HG03196 (cell line): Measurements from ENCODE around the gene SULT4A1.
"Not testable (repeated sequence)": the region's sequence is repeated elsewhere in the genome, so short reads cannot be mapped to it uniquely, and the experiment has no call there.

Experiments used
- ATAC-seq: cut with Tn5 transposase; IDR thresholded peaks from one replicate; pipeline ENCODE4 v1.9.1; 2021; ENCODE audit not compliant: unreplicated experiment

SULT4A1 gene, protein sequence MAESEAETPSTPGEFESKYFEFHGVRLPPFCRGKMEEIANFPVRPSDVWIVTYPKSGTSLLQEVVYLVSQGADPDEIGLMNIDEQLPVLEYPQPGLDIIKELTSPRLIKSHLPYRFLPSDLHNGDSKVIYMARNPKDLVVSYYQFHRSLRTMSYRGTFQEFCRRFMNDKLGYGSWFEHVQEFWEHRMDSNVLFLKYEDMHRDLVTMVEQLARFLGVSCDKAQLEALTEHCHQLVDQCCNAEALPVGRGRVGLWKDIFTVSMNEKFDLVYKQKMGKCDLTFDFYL

DNA sequence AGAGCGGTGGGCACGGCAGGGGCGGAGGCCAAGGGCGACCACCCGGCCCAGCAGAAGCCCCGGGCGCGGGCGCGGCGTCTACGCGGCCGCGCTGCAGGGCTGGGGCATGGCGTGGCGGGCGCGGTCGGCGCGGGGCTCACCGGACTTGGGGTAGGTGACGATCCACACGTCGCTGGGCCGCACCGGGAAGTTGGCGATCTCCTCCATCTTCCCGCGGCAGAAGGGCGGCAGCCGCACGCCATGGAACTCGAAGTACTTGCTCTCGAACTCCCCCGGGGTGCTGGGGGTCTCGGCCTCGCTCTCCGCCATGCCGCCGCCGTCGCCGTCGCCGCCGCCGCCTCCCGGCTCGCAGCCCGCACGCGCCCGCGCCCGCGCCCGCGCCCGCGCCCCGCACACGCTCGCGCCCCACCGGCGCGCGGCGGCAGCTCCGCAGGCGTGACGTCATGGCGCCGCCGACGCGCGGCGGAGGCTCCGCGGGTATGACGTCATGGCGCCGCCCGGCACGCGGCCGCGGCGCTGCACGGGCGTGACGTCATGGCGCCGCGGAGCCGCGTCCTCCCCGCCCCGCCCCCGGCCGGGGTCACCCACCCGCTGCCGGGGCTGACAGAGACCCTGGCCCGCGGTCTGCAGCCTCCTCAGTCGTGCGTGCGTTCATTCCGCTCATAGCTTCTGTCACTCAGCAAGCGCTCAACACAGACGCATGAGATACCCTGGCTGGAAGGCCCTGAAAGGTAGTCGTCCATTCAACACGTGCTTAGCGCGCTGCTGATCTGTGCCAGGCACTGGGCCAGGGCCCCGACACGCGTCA lies at the start of gene SULT4A1:
TSS of gene SULT4A1 (minus strand) at position 440 of the 808 bp plus-strand sequence. CDS start at position 309, 131 bp downstream.
- no peak for ATAC-seq

DNA sequence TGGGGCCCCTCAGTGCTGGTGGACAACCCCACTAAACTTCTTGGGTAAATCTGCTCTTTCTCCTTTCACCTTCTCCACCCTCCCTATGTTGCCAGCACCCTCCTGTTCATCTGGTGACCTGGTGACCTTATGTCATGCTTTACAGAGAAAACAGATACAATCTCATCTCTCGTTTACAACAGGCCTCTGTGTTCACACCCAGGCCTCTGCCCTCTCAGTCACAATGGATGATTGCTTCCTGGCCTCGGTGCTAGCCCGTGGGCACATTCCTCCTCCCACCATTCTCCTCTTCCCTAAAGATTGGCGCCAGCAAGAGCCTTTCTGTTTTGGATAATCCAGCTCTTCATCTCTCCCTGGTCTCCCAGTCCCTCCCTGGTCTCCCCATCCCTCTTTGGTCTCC lies 49.0 kb upstream of the SULT4A1 start:
- ATAC-seq, result no peak

DNA sequence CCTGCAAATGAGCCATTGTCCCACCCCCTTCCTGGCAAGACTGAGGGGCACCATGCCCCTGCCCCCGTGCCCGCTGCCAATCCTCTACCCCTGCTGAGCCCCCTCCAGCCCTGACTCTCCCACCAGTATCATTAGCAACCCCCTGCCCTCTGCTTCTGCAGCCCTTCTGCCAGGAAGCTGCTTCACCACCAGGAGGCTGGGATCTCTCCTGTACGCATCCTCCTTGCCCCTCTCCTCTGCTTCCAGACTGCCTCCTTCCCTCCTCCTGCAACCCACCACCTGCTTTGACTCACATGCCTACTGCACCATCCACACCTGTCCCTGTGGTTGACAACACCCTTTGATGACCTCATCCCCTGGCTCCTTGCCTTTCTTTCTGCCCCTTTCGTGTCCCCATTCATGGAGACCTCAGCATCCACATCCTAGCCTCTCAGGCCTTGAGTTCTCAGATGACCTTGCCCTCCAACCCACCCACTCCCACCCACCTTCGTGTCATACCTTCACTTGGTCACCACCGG lies 47.9 kb upstream of the SULT4A1 start:
- no peak for ATAC-seq

DNA sequence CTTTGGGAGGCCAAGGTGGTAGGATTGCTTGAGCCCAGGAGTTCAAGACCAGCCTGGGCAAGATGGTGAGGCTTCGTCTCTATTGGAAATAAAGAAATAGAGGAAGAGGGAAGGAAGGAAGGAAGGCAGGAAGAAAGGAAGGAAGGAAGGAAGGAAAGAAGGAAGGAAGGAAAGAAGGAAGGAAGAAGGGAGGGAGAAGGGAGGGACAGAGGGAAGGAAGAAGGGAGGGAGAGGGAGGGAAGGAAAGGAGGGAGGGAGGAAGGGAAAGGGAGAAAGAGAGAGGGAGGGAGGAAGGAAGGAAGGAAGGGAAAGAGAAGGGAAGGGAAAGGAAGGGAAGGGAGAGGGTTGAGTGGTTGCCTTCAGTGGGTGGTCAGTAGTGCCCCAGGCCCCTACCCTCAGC lies 47.4 kb upstream of the SULT4A1 start:
- no peak for ATAC-seq

DNA sequence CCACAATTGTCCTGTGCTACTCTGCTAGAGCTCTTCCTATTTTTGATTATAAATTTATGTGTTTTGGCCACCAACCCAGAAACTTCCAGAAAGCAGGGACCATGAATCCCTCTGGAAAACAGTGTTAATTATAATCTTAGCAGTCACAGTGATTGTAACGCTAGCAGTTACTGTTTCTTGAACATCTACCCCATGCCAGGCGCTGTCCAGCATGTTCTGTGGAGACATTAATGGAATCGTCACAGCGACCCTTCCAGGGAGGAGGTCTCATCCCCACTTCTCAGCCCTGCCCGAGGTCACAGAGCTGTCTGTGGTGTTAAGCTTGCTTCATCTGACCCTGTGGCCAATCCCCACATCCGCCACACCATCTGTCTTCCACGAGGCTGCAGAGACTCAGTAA lies 43.4 kb upstream of the SULT4A1 start:
- no peak for ATAC-seq

DNA sequence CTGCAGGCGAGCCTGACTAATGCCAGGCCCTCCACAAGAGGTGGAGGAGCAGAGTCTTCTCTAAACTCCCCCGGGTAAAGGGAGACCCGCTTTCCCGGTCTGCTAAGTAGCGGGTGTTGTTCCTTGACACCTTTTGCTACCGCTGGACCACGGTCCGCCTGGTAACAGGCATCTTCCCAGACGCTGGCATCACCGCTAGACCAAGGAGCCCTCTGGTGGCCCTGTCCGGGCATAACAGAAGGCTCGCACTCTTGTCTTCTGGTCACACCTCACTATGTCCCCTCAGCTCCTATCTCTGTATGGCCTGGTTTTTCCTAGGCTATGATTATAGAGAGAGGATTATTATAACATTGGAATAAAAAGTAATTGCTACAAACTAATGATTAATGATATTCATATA lies 42.1 kb upstream of the SULT4A1 start:
- not testable (repeated sequence) for ATAC-seq

DNA sequence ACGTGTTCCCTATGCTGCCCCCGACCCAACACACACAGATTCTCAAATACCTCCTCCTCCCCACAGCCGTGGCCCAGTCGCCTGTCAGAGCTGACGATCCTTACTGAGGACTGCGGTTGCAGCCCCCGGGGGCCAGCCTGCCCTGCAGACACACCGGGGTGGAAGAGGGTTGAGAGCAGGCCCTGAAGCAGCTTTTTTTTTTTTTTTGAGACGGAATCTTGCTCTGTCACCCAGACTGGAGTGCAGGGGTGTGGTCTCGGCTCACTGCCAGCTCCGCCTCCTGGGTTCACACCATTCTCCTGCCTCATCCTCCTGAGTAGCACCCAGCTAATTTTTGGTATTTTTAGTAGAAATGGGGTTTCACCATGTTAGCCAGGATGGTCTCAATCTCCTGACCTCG lies 40.7 kb upstream of the SULT4A1 start:
- ATAC-seq, result not testable (repeated sequence)

DNA sequence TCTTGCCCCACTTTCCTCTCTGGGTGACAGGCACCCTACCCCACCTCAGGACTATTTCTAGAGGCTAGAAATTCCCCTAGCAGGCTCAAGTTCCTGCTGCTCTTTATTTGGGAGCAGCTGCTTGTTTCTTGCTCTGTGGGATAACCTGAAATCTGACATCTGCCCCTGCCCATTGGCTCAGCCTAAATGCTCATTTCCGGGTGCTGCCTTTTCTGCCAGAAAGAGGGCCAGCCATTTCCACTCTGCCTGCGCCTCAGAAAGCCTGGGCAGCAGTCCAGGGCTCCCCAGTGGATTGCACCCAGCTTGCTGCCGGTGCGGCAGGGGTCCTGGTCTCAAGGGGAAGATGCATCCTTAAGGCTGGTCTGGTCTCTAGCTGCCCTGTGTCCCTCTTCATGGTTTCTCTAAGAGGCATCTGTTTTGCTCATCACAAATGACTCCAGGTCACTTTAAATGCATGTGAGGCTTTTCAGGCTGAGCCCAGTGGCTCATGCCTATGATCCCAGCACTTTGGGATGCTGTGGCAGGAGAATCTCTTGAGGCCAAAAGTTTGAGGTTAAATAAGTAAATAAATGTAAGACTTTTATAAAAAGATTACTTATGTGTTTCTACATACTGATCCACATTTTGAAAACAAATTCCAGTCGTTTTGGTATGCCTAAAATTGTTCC lies 39.8 kb upstream of the SULT4A1 start:
- no peak for ATAC-seq

DNA sequence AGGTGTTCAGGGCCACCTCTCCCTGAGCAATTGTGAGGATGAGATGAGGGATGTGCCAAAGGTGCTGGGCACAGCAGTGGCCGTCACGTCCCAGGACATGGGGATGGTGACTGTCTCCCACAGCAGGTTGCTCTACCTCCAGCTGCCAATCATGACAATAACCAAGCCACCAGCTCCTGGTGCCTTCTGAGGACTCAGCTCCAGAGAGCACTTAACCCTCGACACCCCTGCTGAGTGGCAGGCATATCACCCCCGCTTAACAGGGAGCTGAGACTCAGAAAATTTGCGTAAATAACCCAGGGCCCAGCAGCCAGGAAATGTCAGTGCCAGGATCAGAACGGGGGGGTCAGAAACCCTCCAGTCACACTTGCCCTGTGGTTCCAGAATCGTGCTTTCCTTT lies 37.9 kb upstream of the SULT4A1 start:
- ATAC-seq, result no peak

DNA sequence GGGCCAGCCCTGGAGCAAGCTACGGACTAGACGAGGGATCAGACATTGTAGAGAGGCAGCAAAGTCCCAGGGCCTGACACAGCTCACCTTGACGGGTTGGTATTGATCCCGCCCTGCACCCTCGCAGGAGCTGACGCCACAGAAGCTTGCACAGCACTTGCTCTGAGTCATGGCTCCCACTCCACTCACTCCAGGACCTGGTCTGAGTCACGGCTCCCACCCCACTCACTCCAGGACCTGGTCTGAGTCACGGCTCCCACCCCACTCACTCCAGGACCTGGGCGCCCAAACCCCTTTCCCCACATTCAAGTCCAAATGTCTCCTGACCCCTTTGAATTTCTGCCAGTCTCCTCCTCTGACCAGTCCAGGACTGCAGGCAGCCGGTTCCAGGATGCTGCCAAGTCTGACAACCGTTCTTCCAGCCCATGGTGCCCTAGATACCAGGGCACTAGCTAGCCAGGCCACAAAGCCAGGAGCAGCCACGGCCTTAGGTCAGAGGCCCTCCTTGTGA lies 35.5 kb upstream of the SULT4A1 start:
- no peak for ATAC-seq

DNA sequence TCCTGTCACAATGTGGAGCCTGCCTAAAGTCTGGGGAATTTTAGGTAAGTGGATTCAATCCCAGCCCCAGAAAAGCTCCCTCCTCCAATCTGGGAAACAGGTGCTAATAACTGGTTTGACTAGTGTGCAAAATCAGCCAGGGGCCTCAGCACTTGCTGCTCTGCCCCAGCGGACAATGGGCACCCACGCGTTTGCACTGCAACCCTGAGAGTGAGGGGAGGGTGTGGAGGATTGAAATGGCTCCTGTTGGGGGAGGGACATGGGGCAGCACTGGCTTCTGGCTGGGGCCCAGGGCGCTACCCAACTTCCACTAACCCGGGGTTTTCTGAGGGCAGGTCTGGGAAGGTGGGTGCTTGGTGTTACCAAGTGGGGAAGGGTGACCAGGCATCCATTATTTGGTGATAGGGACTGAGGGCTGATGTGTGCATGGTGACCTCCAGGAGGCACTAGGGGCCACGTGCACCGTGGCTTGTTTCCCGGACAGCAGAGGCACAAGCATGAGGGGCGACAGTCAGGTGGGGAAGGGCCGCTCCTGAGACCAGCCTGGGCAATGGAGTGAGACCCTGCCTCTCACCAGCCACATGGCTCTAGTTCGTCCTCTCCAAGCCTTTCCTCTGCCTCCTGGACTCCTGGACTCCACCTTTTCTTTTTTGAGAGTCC lies 33.8 kb upstream of the SULT4A1 start:
- ATAC-seq, result no peak

DNA sequence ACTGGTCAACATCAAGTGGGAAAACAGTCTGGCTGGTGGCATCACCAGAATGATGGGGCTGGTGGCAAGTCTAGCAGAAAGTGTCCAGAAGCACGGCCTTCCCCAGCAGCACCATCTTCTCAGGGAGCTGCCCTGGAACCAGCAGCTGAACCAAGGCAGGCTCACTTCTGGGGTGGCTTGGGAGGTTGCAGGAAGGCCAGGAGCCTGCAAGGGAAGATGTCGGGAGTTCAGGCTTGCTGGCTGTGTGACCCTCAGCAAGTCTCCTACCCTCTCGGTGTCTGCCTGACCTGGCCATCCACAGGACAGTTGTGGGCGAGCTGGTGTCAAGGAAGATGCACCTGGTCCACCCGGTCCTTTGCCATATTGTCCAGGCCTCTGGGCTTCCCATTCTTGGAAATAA lies 31.8 kb upstream of the SULT4A1 start:
- ATAC-seq, result no peak

DNA sequence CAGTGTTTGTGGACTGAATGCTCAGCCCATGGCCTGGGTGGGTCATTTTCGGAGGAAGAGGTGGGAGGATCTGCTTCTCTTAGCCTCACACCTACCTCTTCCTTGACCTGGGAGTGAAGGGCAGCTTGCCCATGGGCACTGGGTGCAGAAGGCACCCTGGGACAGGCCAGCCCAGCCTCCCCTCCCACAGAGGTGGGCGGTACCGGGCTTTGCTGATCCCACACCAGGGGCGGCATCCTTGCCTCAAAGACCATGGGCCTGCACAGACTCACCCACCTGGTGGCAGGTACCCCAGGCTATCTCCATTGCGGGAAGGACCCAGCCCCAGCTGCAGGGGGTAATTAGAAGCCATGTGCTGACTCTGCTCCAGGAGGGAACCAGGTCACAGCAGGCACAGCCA lies 31.0 kb upstream of the SULT4A1 start:
- no peak for ATAC-seq

DNA sequence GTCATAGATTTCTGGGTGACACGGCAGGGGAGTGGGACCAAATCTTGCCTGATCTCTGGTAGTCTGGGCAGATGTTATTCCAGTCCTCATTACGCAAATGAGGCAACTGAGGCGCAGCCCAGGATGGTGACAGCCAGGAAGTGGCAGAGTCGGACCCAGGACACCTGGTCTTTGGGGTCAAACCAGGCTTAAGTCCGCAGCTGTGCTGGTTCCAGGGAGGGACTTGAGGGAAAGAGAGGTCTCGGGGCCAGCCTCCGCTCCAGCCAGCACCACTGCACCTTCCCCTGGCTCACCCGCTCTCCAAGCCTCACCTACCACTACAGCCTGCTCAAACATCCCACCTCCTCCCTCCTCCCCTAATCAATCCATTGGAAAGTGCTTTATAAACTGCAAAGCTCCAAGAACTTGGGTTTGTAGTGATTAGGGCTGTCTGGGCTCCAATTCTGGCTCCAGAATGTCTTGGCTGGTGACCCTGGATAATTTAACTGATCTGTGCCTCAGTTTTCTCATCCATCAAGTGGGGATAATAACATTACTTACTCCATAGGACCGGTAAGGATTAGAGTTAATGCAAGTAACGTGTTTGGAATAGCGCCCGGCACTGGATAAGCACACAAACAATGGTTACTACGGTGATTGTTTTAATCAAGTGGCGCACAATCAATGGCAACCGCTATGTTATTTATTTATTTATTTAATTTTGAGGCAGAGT lies 30.0 kb upstream of the SULT4A1 start:
- ATAC-seq, result no peak

DNA sequence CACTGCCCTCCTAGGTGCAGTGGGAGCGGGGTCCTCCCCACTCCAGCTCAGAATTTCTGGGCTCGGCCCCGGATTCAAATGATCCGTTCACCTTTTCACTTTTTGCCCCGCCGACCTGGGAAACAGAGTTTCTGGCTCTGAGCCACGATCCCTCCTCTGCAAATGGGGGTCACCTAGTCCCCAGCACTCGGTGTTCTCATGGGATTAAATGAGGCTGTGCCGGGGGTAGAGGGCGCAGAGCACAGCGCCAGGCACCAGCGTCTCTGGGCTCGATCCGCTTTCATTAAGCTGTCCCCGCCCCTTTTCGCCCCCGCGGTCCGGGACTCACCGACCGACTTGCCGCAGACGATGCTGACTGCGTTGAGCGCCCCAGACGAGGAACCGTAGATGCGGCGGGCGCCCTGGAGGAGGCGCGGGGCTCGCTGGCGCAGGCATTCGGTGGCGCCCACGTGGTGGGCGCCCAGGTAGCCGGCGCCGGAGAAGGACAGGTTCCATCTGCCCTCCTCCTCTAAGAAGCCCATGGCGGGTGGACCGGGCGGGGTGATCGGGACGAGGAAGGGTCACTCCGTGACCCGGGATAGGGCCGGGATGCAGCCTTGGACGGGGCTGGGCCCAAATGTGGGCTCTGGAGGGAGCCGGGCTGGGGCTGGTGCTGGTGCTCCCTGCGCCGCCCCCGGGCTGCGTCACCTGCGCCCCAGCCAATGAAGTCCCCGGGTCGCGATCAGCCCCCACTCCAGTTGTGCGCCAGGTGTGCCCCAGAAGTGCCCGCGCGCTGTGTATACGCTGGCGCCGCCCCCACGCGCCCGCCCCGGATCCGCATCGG lies 29.3 kb upstream of the SULT4A1 start, which contains the start of gene PNPLA5:
TSS of gene PNPLA5 (minus strand) at position 654 of the 823 bp plus-strand sequence. CDS start at position 521, 133 bp downstream.
- ATAC-seq, result no peak

DNA sequence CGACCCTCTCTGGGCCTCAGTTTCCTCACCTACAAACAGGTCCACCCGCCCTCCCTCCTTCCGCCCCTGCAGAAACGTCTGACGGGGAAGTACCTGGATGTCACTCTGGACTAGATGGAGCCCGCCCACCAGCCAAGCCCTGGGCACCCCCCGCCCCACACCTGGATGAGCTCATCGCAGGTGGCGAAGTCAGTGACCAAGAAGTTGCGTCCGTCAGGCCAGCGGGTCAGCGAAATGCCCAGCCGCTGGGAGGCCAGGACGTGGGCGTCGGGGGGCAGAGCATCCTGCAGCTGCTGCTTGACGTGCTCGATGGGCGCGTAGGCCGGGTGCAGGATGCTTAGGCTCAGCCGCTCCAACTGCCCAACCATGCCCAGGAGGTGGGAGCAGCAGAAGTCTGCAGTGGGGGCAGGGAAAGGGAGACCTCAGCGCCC lies 28.6 kb upstream of the SULT4A1 start:
- no peak for ATAC-seq

DNA sequence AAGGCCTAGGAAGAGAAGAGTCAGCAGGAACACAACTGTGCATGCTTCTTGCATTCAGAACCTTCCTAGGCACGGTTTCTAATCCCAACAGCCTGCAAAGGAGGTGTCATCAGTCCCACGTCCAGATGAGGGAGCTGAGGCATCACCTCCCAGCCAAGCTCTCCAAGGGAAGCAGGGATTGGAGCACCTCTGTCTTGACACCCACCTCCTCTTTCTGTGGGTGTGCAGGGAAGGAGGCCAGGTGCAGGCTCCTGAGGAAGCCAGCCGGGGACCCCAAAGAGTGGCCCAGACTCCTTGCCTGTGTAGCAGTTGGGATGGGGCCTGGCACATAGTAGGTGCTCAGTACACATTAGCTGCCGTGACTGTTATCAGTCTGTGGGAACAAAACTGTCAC lies 27.5 kb upstream of the SULT4A1 start:
- ATAC-seq, result no peak

DNA sequence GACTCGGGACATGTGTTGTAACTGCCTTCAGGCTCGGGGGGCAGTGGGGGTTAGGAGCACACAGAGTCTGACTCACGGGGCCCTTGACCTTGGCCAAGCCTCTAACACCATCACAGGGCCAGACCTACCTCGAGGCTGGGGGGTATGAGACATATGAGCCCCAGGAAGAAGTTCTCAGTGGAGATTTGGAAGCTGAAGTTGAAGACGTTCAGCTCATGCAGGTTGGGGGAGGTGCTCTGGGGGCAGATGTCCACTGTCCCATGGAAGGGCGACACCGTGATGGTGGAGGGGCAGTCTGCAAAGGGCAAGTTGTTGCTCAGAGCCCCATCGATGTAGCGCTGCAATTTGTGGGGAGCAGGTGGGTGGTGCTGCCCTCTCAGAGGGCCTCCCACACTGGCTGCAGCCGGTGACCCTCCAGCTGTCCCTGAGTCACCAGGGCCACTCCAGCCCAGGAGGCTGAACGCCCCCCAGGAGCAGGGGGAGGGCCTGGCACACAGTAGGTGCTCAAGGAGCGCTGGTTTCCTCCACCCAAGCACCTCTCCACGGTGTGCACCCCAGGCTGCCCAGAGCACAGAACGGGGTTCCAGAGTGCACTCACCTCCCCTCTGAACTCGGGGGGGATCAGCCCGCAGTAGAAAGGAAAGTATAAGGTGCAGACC lies 27.0 kb upstream of the SULT4A1 start:
- ATAC-seq, result no peak

DNA sequence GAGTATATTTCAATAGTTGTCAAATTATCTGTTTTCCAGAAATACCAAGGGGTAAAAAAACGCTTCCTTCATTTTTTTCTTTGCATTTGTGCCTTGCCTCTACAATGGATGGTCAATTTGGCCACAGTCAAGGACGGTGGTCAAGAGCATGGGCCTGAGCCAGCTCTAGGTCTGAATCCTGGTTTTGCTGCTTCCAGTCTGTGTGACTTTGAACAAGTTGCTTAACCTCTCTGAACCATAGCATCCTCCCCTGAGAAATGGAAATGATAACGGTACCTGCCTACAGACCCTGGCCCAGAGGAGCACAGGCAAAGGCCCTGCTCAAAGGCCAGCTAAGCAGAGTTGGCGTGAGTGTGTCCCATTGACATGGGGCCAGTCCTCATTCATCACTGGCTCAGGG lies 26.4 kb upstream of the SULT4A1 start:
- no peak for ATAC-seq
